Skin epidermis (tissue), 12 donors: ENCODE results near the gene C1QTNF1.
"Not testable (repeated sequence)": the region's sequence is repeated elsewhere in the genome, so short reads cannot be mapped to it uniquely, and the experiment has no call there.

Source experiments
- H3K27ac ChIP-seq, 21 experiments: fragments of 200-600 bp; sonication (generic) in 11 of 21; one replicate each; pipeline ENCODE4 v1.5.0; 2020; ENCODE audit warnings: mild to moderate bottlenecking in 3 of 21, inconsistent platforms in 2 of 21, moderate library complexity in 2 of 21
- H3K4me3 ChIP-seq, 7 experiments: fragments of 200-600 bp; sonication (generic) in 2 of 7; one replicate each; pipeline ENCODE4 v1.5.0; 2020; ENCODE audit warnings: inconsistent platforms in 2 of 7, mild to moderate bottlenecking in 2 of 7, moderate library complexity in 1 of 7

C1QTNF1 gene

GRCh38 chr17:79019261-79019631, 4.7 kb upstream of the C1QTNF1 start:
- H3K27ac ChIP-seq, result no peak overlapping the region
- H3K4me3 ChIP-seq, result no peak overlapping the region

DNA sequence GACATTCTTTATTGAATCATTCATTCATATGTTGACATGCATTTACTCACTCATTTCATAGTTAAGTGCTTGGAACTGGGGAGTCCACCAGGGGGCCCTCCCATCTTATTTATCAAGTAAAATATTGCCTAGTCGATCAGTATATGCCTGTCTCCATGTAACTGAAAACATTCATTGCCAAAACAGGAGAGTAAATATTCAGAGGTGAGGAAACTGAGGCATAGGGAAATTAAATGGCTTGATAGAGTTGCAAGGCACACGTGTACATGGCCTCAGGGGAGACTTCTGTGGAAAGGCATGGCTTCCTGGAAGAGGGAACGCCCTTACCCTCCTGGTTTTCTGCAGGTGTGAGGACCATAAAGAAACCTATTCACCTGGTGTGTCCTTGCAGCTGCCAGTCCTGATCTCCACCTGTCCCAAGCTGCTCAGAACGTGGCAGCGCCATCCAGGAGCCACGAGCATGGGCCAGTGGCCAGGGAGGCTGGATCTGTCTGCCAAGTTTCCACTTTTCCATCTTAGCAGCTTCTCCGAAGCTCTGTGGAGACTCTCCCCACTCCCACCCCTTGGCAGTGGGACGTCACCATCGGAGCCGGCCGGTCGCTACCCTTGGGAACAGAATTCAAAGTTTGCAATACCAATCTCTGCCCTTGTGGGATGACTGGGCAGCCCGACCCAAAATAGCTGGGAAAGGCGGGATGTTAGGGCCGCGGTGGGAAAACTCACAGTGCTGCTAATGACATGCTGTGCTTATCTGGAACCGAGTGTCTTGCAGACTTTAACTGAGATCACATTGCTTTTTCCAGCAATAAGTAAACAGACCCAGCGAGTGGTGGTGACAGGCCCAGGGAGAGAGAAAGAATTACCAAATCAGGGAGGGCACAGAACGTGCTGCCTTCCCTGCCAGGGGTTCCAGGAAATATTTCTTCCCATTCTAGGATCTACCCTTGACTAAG, 4.1 kb upstream of the C1QTNF1 start:
- no peak overlapping the region for H3K4me3 ChIP-seq
- peak overlapping the region in 12 of 21 experiments; percentile 14 to 85 (median 50) for H3K27ac ChIP-seq

GRCh38 chr17:79020631-79021301, 3.2 kb upstream of the C1QTNF1 start:
- H3K4me3 ChIP-seq, result no peak overlapping the region
- peak overlapping the region in 12 of 21 experiments; percentile 14 to 85 (median 50) for H3K27ac ChIP-seq

- not testable (repeated sequence) for H3K4me3 ChIP-seq
- peak overlapping the region in 6 of 21 experiments; percentile 72 to 85 (median 78) for H3K27ac ChIP-seq
These were observed 2.0 kb upstream of the C1QTNF1 start for GRCh38 chr17:79021929-79022328.

DNA sequence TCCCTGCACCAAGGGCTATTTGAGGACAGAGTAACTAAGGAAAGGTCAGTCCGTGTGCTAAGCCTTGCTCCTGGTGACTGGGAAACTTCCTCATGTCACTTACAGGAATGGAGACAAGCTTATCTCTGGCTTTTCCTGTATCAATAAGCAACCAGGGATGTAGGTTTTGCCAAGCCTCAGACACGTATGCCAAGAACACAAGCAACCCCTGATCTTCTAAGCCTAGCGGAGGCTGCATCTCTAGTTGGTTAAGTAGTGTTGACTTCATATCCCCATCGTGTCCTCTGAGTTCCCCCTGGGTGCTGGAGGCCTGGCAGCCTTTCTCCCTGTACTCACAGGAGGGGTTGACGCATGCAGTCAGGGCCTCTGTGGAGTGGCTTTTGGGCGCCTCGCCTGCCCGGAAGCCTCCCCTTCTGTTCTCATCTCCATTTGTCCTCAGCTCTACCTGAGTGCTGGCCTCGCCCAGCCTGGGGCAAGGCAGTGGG, 1.4 kb upstream of the C1QTNF1 start:
- Histone ChIP-seq H3K27ac (peak overlapping the region in 9 of 21 experiments; percentile 18 to 85 (median 77)), H3K4me3 (no peak overlapping the region)

GRCh38 chr17:79023180-79023705, 726 bp upstream of the C1QTNF1 start:
- Histone ChIP-seq H3K27ac (peak overlapping the region in 11 of 21 experiments; percentile 27 to 85 (median 72)), H3K4me3 (peak overlapping the region in 1 of 7 experiments; percentile 57)

DNA sequence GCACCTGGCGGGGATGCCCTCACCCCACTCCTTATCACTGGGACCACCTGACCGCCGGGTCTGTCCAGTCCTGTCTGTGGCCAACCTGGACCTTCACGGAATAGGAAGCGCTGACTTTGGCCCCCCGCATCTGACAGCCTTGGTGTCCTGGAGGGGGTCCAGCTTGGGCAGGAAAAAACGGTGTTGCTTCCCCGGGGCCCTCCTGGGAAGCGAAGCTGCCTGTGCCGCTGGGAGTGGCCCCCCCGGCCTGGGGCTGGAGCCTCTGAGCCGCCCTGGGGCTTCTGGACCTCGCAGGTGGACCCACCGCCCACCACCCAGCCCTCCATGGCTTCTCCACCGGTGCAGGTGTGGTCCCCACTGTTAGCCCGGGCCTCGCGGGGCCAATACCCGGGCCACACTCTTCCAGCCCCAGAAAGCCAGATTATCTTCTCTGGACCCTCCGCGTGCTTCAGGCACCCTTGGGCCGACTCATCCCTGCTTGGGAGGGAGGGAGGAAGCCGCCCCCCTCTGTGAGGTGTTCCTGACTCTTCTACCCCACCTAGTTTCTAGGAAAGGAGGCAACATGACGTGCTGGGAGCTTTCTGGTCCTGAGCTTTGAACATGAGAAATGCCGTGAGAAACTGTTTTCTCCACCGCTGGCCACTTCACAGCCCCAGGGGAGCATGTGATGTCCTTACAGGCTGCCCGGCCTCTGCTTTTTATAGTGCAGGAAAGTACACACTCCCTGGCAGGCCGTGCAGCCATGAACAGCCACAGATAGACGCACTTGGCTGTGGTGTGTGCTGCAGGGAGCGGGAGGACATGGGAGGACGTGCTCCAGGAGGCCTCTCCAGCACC, 1.1 kb downstream of the C1QTNF1 start:
- H3K27ac ChIP-seq, result peak overlapping the region in 16 of 21 experiments; percentile 36 to 85 (median 67)

DNA sequence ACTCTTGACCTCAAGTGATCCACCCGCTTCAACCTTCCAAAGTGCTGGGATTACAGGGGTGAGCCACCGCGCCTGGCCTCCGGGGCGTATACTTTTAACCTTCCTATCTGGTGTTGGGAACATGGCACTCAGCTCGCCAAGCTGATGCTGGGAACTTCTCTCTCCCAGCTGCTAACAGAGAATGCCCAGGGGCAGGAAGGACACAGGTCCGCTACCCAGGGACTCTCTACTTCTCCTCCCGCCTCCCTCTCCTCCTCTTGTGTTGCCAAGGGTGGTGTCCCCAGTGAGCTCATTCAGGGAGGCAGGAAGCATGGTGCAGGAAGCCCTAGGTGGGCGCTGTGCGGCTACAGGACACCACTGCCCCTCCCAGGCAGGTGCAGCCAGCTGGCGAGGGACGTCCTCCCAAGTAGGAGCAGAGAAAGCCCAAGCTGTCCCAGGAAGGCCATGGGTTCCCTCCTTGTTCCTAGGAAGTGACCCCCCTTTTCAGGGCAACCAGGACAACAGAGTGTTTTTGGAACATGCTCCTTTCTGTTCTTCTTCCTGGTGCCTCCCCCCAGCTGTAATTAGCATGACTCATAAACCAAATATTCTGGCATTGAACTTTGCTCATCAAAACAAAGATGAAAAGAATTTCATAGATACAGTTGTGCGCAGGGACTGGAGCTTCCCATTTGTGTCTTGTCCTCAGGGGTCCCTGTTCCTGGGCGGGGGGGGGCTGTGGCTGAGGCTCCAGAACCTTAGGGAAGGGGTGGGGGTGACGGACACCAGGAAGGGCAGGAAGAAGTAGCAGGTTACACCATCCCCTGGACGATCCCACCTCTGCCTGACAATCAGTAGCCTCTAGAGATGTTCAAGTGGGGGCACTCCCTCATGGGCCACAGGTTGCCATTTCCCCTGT, 2.7 kb downstream of the C1QTNF1 start:
- peak overlapping the region in 16 of 21 experiments; percentile 22 to 85 (median 59) for H3K27ac ChIP-seq

More for the DNA sequence above, 1.1 kb downstream of the C1QTNF1 start:
- peak overlapping the region; percentile 41 to 59 (median 48) for H3K4me3 ChIP-seq

DNA sequence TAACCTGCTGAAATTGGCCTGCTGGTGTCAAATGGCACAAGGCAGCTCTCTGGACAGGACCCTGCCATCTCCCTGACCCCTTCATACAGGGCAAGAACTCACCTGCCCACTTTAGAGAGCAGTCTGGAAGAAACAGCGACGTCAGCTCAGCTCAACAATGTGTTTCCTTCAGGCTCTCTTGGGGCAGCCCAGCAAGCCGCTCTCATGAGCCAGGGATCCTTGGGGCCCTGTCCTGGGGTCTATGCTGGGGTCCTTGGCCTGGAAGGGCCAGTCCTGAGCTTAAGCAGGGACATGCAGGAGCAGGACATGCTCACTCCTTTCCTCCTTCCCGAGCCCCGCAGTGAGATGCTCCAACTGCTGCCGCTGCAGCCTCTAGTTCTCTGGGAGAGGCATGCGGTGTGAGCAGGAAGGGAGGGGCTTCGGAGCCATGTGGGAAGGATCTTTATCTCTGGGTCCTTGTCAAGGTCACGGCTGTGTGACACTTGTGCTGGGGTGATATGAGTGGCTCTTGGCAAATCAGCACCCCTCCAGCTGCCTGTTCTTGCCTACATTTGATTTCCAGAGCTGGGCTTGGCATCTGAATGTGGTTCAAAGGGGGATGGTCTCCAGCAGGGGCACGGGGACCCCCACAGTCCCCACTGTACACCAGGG, 3.4 kb downstream of the C1QTNF1 start:
- H3K4me3 ChIP-seq, result peak overlapping the region in 2 of 7 experiments; percentile 1 to 15
- H3K27ac ChIP-seq, result peak overlapping the region in 15 of 21 experiments; percentile 6 to 85 (median 60)

More for the DNA sequence above, 2.7 kb downstream of the C1QTNF1 start:
- H3K4me3 ChIP-seq, result peak overlapping the region in 1 of 7 experiments; percentile 57

- Histone ChIP-seq H3K4me3 (peak overlapping the region in 1 of 7 experiments; percentile 1), H3K27ac (peak overlapping the region in 14 of 21 experiments; percentile 1 to 85 (median 60))
These were observed 4.0 kb downstream of the C1QTNF1 start for GRCh38 chr17:79027925-79028491.

DNA sequence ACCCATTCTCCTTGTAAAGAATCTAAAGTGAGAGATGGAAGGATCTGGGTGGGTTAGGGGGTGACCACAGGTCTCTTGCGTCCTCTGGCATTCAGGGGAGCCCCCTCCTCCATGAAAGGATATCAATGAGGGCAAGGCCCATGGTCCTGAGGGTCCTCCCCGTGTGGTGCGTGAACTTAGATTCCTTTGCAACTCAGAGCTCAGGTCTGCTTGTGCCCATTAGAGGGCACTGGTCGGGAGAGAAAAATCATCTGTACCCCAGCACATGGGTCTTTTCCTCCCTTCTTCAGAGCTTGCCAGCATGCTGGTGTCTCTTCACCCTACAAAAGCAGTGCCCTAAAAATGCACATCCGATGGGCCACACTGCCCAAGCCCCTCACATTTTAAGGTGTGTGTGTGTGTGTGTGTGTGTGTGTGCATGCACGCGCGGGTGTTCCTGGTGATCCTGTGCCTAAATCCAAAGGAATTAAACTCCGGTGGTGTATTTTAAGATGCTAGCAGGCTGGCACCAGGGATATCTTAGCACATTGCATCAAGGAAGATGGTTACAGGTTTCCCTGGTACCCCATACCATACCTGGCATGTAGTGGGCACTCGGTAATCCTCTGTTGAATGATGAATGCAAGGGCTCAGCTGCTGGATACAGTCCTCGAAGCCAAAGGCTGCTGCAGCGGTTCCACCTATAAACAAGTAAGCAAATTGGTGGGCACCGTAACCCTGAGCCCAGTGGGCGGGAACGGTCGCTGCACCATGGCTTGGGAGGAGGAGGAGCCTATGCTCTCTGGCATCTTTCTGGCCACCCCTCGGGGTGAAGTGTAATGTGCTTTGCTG, 4.7 kb downstream of the C1QTNF1 start:
- peak overlapping the region in 10 of 21 experiments; percentile 1 to 85 (median 62) for H3K27ac ChIP-seq

DNA sequence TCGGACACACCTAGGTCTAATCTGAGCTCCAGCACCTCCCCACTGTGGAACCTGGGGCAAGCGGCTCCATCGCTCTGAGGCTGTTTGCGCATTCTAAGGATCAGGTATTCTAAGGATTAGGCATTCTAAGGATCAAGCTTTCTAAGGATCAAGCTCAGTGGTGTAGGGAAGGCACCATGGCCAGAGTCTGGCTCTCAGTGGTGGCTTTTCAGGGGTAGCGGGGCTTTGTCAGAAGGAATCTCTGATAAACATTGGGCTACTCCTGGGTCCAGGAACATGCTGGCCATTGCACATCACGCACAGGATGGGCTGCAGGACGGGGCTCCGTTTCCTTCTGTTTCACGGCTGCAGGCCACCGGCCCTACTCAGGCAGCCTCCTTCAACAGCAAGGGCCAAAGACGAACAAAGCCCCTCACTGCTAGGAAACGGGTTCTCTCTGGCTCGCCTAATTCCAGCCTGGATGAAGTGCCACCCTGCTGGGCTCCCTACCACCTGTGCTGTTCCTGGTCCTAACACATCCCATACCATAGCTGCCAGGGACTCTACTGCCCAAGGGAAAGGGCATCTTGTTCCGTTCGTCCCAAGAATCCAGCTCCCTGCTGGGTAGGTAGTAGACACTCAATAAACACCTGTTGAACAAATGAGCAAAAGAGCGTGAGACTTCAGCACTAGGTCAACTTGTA, 5.5 kb downstream of the C1QTNF1 start:
- Histone ChIP-seq H3K27ac (peak overlapping the region in 6 of 21 experiments; percentile 9 to 70 (median 50)), H3K4me3 (no peak overlapping the region)

More for the DNA sequence above, 4.7 kb downstream of the C1QTNF1 start:
- no peak overlapping the region for H3K4me3 ChIP-seq

- H3K4me3 ChIP-seq, result not testable (repeated sequence)
- peak overlapping the region in 1 of 21 experiments; percentile 27 for H3K27ac ChIP-seq
These were observed 6.7 kb downstream of the C1QTNF1 start for GRCh38 chr17:79030636-79031035.

- peak overlapping the region in 1 of 21 experiments; percentile 76 for H3K27ac ChIP-seq
- no peak overlapping the region for H3K4me3 ChIP-seq
These were observed 8.3 kb downstream of the C1QTNF1 start for GRCh38 chr17:79031996-79032875.
